ENCODE measurements around the gene SOX5.

SOX5 gene

GRCh38 chr12:23771240-23771949 is 178.1 kb downstream of the SOX5 start:
- peaks cover 4% of the 10 kb centered on the region for H3K4me1 ChIP-seq (ENCODE audit: control insufficient read depth, insufficient read depth, low read length)
- no peaks in the 10 kb centered on the region for H3K36me3 ChIP-seq (ENCODE audit: control insufficient read depth, insufficient read depth, low read length)
- WGBS, 2 experiments = 90 to 94% methylated on average over 5 of the region's 5 CpGs
- no peaks in the 10 kb centered on the region for H3K27me3 ChIP-seq (ENCODE audit: control insufficient read depth, insufficient read depth, low read length, poor library complexity, severe bottlenecking)
- no peak overlapping the region for H3K4me3 ChIP-seq (ENCODE audit: insufficient read depth, low read depth, low read length)
- no peak overlapping the region for H3K27ac ChIP-seq (ENCODE audit: insufficient read depth, low read depth, low read length, poor library complexity, severe bottlenecking)
- no peaks in the 10 kb centered on the region for H3K9me3 ChIP-seq (ENCODE audit: control insufficient read depth, low read length)

GRCh38 chr12:23770202-23770938 is 179.1 kb downstream of the SOX5 start:
- 92 to 100% methylated on average over 2 of the region's 3 CpGs for WGBS, 2 experiments
- H3K4me3 ChIP-seq (ENCODE audit: insufficient read depth, low read depth, low read length) = no peak overlapping the region

GRCh38 chr12:23767834-23768233 is 181.6 kb downstream of the SOX5 start:
- H3K36me3 ChIP-seq (ENCODE audit: control insufficient read depth, insufficient read depth, low read length) = no peaks in the 10 kb centered on the region
- H3K4me1 ChIP-seq (ENCODE audit: control insufficient read depth, insufficient read depth, low read length) = peaks cover 4% of the 10 kb centered on the region
- no peak overlapping the region for H3K4me3 ChIP-seq (ENCODE audit: insufficient read depth, low read depth, low read length)
- H3K27me3 ChIP-seq (ENCODE audit: control insufficient read depth, insufficient read depth, low read length, poor library complexity, severe bottlenecking) = no peaks in the 10 kb centered on the region
- 92 to 93% methylated on average over 1 to 2 of the region's 2 CpGs for WGBS, 2 experiments
- H3K9me3 ChIP-seq (ENCODE audit: control insufficient read depth, low read length) = no peaks in the 10 kb centered on the region
- H3K27ac ChIP-seq (ENCODE audit: insufficient read depth, low read depth, low read length, poor library complexity, severe bottlenecking) = no peak overlapping the region

More at GRCh38 chr12:23770202-23770938, 179.1 kb downstream of the SOX5 start:
- Histone ChIP-seq H3K27ac (ENCODE audit: insufficient read depth, low read depth, low read length, poor library complexity, severe bottlenecking) (no peak overlapping the region), H3K9me3 (ENCODE audit: control insufficient read depth, low read length) (no peaks in the 10 kb centered on the region), H3K27me3 (ENCODE audit: control insufficient read depth, insufficient read depth, low read length, poor library complexity, severe bottlenecking) (no peaks in the 10 kb centered on the region), H3K36me3 (ENCODE audit: control insufficient read depth, insufficient read depth, low read length) (no peaks in the 10 kb centered on the region), H3K4me1 (ENCODE audit: control insufficient read depth, insufficient read depth, low read length) (peaks cover 4% of the 10 kb centered on the region)

- Histone ChIP-seq H3K27ac (ENCODE audit: insufficient read depth, low read depth, low read length, poor library complexity, severe bottlenecking) (no peak overlapping the region), H3K4me1 (ENCODE audit: control insufficient read depth, insufficient read depth, low read length) (peaks cover 18% of the 10 kb centered on the region)
- WGBS, 2 experiments = 100% methylated on average over 1 of the region's 1 CpG
Measured at GRCh38 chr12:23763724-23764123, 185.7 kb downstream of the SOX5 start.

GRCh38 chr12:23760495-23760894 is 189.0 kb downstream of the SOX5 start:
- Histone ChIP-seq H3K4me1 (ENCODE audit: control insufficient read depth, insufficient read depth, low read length) (peaks cover 45% of the 10 kb centered on the region), H3K9me3 (ENCODE audit: control insufficient read depth, low read length) (no peaks in the 10 kb centered on the region), H3K36me3 (ENCODE audit: control insufficient read depth, insufficient read depth, low read length) (no peaks in the 10 kb centered on the region), H3K27me3 (ENCODE audit: control insufficient read depth, insufficient read depth, low read length, poor library complexity, severe bottlenecking) (no peaks in the 10 kb centered on the region), H3K27ac (ENCODE audit: insufficient read depth, low read depth, low read length, poor library complexity, severe bottlenecking) (no peak overlapping the region), H3K4me3 (ENCODE audit: insufficient read depth, low read depth, low read length) (no peak overlapping the region)
- WGBS, 2 experiments = 18 to 21% methylated on average over 1 of the region's 1 CpG

More at GRCh38 chr12:23763724-23764123, 185.7 kb downstream of the SOX5 start:
- H3K4me3 ChIP-seq (ENCODE audit: insufficient read depth, low read depth, low read length) = no peak overlapping the region
- H3K9me3 ChIP-seq (ENCODE audit: control insufficient read depth, low read length) = no peaks in the 10 kb centered on the region
- no peaks in the 10 kb centered on the region for H3K36me3 ChIP-seq (ENCODE audit: control insufficient read depth, insufficient read depth, low read length)
- no peaks in the 10 kb centered on the region for H3K27me3 ChIP-seq (ENCODE audit: control insufficient read depth, insufficient read depth, low read length, poor library complexity, severe bottlenecking)

GRCh38 chr12:23758608-23759007 is 190.9 kb downstream of the SOX5 start:
- 87 to 89% methylated on average over 3 of the region's 3 CpGs for whole genome bisulfite sequencing, 2 experiments
- peak overlapping the region; percentile 85 for H3K27ac ChIP-seq (ENCODE audit: insufficient read depth, low read depth, low read length, poor library complexity, severe bottlenecking)
- no peak overlapping the region for H3K4me3 ChIP-seq (ENCODE audit: insufficient read depth, low read depth, low read length)
- H3K27me3 ChIP-seq (ENCODE audit: control insufficient read depth, insufficient read depth, low read length, poor library complexity, severe bottlenecking) = no peaks in the 10 kb centered on the region
- H3K36me3 ChIP-seq (ENCODE audit: control insufficient read depth, insufficient read depth, low read length) = no peaks in the 10 kb centered on the region
- H3K9me3 ChIP-seq (ENCODE audit: control insufficient read depth, low read length) = no peaks in the 10 kb centered on the region
- peaks cover 57% of the 10 kb centered on the region for H3K4me1 ChIP-seq (ENCODE audit: control insufficient read depth, insufficient read depth, low read length)

- Histone ChIP-seq H3K36me3 (ENCODE audit: control insufficient read depth, insufficient read depth, low read length) (no peaks in the 10 kb centered on the region), H3K4me1 (ENCODE audit: control insufficient read depth, insufficient read depth, low read length) (peaks cover 64% of the 10 kb centered on the region), H3K4me3 (ENCODE audit: insufficient read depth, low read depth, low read length) (no peak overlapping the region), H3K27ac (ENCODE audit: insufficient read depth, low read depth, low read length, poor library complexity, severe bottlenecking) (peak overlapping the region; percentile 85), H3K27me3 (ENCODE audit: control insufficient read depth, insufficient read depth, low read length, poor library complexity, severe bottlenecking) (no peaks in the 10 kb centered on the region), H3K9me3 (ENCODE audit: control insufficient read depth, low read length) (no peaks in the 10 kb centered on the region)
- 0% methylated on average over 1 of the region's 1 CpG for WGBS, 2 experiments
Measured at GRCh38 chr12:23757541-23757962, 191.9 kb downstream of the SOX5 start.

- Histone ChIP-seq H3K36me3 (ENCODE audit: control insufficient read depth, insufficient read depth, low read length) (no peaks in the 10 kb centered on the region), H3K4me1 (ENCODE audit: control insufficient read depth, insufficient read depth, low read length) (peaks cover 73% of the 10 kb centered on the region), H3K4me3 (ENCODE audit: insufficient read depth, low read depth, low read length) (no peak overlapping the region), H3K27ac (ENCODE audit: insufficient read depth, low read depth, low read length, poor library complexity, severe bottlenecking) (peak overlapping the region; percentile 58), H3K9me3 (ENCODE audit: control insufficient read depth, low read length) (no peaks in the 10 kb centered on the region), H3K27me3 (ENCODE audit: control insufficient read depth, insufficient read depth, low read length, poor library complexity, severe bottlenecking) (no peaks in the 10 kb centered on the region)
- WGBS, 2 experiments = 64% methylated on average over 2 of the region's 2 CpGs; no CpG with 5 or more reads in 1 of the 2 experiments
Measured at GRCh38 chr12:23756416-23756815, 193.1 kb downstream of the SOX5 start.

GRCh38 chr12:23753628-23754365 is 195.7 kb downstream of the SOX5 start:
- Histone ChIP-seq H3K4me1 (ENCODE audit: control insufficient read depth, insufficient read depth, low read length) (peaks cover 60% of the 10 kb centered on the region), H3K36me3 (ENCODE audit: control insufficient read depth, insufficient read depth, low read length) (peaks cover 2% of the 10 kb centered on the region), H3K4me3 (ENCODE audit: insufficient read depth, low read depth, low read length) (no peak overlapping the region), H3K9me3 (ENCODE audit: control insufficient read depth, low read length) (no peaks in the 10 kb centered on the region), H3K27ac (ENCODE audit: insufficient read depth, low read depth, low read length, poor library complexity, severe bottlenecking) (peak overlapping the region; percentile 93), H3K27me3 (ENCODE audit: control insufficient read depth, insufficient read depth, low read length, poor library complexity, severe bottlenecking) (no peaks in the 10 kb centered on the region)
- WGBS, 2 experiments = 36 to 41% methylated on average over 5 of the region's 5 CpGs

GRCh38 chr12:23752245-23752644 is 197.2 kb downstream of the SOX5 start:
- Histone ChIP-seq H3K36me3 (ENCODE audit: control insufficient read depth, insufficient read depth, low read length) (peaks cover 10% of the 10 kb centered on the region), H3K9me3 (ENCODE audit: control insufficient read depth, low read length) (no peaks in the 10 kb centered on the region), H3K27me3 (ENCODE audit: control insufficient read depth, insufficient read depth, low read length, poor library complexity, severe bottlenecking) (no peaks in the 10 kb centered on the region), H3K4me3 (ENCODE audit: insufficient read depth, low read depth, low read length) (no peak overlapping the region), H3K27ac (ENCODE audit: insufficient read depth, low read depth, low read length, poor library complexity, severe bottlenecking) (no peak overlapping the region), H3K4me1 (ENCODE audit: control insufficient read depth, insufficient read depth, low read length) (peaks cover 46% of the 10 kb centered on the region)
- 94 to 96% methylated on average over 3 to 5 of the region's 5 CpGs for WGBS, 2 experiments
